Stimulated activated CD8-positive, alpha-beta memory T cell treated with anti-CD3 and anti-CD28 coated beads, Interleukin-7, amount 100 ng/mL, for 4 hours (primary cell): ENCODE measurements around the gene DNASE2.
A peak's percentile ranks its signal among the peaks of the same experiment; 100 is the strongest.

Experiments used
- DNase-seq, 2 donors: peaks; one replicate each; pipeline ENCODE4 v3.0.0-alpha.2; 2020; ENCODE audit warnings: low read depth in 2 of 2

DNASE2 gene

DNA sequence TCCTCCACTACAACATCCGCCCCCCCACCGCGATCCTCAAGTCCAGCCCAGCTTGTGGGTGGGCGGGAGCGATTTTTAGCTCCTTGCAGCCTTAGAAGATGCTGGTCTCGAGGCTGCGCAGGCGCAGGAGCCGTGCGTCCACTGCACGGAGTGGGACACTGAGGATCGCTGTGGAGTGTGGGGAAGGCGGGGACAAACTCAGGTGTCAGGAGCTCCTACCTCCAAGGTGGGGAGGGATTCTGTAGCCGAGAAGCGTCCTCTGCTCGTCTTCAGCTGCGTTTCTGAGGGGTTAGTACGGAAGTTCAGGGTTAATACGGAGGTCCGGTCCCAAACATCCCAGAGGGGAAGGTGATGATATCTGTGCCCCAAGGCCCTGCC, 46.7 kb downstream of the DNASE2 start, which contains the start of gene RTBDN:
Gene RTBDN (minus strand): TSS at position 14 of the 378 bp plus-strand sequence. CDS start 4,600 bp downstream, outside the sequence.
- DNase-seq = no peak

DNA sequence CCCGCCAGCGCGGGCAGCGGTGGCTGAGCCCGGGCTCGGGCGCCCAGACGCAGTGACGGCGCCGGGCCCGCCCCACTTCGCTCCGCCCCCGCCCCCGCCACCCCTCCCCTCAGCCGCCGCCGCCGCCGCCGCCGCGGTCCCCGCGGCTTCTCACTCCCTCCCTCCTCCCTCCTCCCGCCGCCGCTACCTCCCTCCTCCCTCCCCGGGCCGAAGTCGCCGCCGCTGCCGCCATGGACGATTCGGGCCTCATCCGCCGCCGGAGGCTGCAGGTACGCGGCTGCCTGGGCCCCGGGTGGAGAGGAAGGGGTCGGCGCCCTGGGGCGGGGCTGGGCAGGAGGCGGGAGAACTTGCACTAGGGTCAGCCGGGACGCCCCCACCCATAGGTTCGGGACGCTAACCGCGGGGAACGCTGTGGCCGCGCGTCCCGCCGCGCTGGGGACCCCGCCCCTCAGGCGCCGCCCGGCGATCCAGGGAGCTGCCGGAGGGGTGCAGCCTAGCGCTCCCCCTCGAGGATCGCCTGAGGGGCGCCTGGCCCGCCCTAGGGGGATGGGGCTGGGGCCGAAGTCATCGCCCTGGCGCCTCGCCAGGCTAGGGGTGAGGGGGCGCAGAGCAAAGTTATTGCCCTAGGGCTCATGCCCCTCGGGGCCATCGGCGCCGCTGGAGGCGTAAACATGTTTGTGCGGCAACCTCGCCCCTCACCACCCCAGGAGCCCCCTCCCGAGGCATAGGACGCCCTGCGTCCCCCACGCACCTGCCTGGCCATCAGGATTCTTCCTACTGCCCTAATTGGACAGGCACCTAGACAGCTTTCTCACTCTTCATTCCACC, 47.3 kb downstream of the DNASE2 start:
- DNase-seq = peak in 1 of 2 donors; percentile 43

DNA sequence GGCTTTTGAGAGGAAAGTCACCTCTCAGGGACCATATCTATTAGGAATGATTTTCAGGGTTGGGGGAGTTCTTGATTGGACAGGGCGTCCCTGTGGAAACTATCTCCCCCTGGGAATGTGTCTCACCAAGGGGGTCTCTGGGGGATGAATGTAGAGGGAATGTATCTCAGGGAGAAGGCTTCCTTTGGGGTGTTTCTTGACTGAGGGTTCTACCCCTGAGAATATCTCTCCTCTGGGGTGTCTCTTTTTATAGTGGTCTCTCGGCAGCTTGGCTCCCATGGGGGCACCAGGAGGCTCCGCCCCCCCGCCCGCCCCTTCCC, 47.9 kb downstream of the DNASE2 start:
- DNase-seq = no peak

DNA sequence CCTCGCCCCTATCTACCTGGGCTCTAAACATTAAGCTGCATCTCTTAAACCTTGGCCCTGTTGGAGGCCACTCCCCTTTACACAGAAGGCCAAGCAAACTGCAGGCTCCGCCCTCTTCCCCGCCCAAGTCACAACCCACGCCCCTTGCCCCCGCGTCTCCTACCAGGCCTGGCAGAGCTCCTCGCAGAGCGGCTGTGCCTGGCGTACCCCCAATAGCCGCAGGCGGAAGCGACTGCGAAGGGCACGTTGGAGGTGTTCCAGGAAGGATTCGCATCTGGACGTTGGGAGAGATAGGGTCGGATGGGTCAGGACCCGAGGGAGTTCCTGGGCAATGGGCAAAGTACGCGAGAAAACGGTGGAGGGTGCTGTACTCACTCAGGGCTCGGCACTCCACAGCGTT, 52.8 kb downstream of the DNASE2 start:
- no peak for DNase-seq

DNA sequence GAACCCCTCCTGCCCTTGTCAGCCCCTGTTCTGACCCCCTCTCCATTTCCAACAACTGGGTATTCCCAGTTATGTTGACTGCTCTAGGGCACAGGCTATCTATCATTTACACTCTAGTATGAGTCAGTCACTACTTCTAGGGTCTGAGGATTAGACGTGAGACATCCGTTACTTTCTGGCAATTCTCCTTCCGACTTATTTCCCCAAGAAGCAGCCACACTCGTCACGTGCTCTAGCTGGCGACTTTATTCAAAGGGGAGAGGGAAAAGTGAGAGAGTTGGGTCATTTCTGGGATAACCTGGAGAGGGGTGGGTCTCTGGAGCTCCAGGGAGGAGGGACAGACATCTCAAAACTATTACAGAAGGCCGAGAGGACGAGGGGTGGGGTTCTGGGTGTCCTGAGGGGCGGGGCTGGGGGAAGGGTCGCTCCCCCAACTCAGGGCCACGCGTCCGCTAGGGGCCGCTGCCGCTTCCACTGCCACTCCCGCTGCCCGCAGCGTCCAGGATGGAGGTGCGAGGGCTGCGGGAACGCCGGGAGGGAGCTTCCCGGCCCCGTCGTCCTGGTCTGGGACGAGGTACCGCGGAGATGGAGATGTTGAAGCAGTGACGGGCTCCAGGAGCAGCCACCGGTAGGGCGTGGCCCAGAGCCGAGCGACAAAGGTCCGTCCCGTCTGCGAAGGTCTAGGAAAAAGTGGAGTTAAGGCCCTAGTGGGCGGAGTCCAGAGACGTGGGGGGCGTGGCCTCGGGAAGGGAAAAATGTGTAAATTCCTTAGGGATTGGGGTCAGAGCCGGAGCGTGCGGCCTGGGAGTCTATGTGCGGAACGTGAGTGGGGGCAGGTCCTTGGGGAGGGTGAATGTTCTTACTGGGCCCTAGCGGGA, 55.8 kb downstream of the DNASE2 start:
- no peak for DNase-seq
